ENCODE data around the gene LORICRIN. TPM values are rescaled to one million over a fixed set of nuclear protein-coding genes. Genes with fewer than 3 reads are reported as not detected.

The LORICRIN gene
- total RNA-seq, 4 donors from 2014 or later = not detected

DNA sequence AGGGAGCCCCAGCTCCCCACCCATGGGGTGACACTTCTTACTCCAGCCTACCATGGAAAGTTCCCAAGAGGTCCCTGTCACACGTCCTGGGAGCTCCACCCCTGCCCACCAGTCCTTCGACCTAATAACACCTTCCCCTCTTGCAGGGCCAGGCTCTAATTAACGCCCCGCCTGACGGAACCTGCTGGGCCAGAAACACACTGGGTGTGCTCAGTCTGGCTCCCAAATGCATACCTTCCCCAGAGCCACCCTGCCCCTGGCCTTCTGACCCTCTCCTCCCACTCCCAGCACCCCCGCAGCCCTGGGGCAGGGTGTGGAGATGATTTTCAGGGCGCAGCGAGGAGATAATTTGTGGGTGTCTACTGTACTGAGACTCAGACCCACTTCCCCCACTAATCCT, 32.7 kb downstream of the LORICRIN start:
- 65% methylated on average over 8 of the region's 8 CpGs for WGBS
- Histone ChIP-seq H3K4me1 (no peaks in the 10 kb centered on the region), H3K27ac (replicated peaks in 1 of 4) (no peak overlapping the region), H3K36me3 (no peaks in the 10 kb centered on the region), H3K9me3 (no peaks in the 10 kb centered on the region), H3K4me3 (no peak overlapping the region), H3K27me3 (peaks cover 0 to 51% (median 0%) of the 10 kb centered on the region in 4 donors)
- no peak for TF ChIP-seq EP300 (IDR thresholded peaks at IDR 0.05)
- no peak for TF ChIP-seq POLR2A (IDR thresholded peaks at IDR 0.05; ENCODE audit: low read depth)
- TF ChIP-seq POLR2AphosphoS5 (IDR thresholded peaks at IDR 0.05) = no peak
- no peak for TF ChIP-seq CTCF (IDR thresholded peaks at IDR 0.05)
- intact Hi-C loops (cut with DNase I) = no loop called here
- peak; percentile 87 for DNase-seq (ENCODE audit: extremely low spot score)

GRCh38 chr1:153292740-153293479, 33.4 kb downstream of the LORICRIN start:
- no peaks in the 10 kb centered on the region for H3K36me3 ChIP-seq

DNA sequence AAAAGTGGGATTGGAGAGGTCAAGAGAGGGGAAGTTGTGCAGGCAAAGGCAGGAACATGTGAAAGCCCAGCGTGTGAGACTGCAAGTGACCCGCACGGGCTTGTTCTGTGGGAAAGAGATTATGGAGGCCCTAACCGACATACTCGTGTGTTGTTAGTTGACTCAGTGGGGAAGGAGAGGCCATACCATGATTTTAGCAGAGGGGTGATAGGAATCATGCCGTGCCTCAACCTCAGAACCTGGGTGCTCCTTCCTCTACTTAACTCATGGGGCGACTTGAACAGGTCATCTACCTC, 33.9 kb downstream of the LORICRIN start:
- Histone ChIP-seq H3K4me3 (no peak overlapping the region), H3K9me3 (no peaks in the 10 kb centered on the region), H3K27ac (replicated peaks in 1 of 4) (no peak overlapping the region), H3K27me3 (peaks cover 0 to 41% (median 0%) of the 10 kb centered on the region in 4 donors), H3K4me1 (no peaks in the 10 kb centered on the region), H3K36me3 (no peaks in the 10 kb centered on the region)
- no peak for DNase-seq (ENCODE audit: extremely low spot score)
- intact Hi-C loops (cut with DNase I) = no loop called here
- TF ChIP-seq EP300 (IDR thresholded peaks at IDR 0.05) (no peak), CTCF (IDR thresholded peaks at IDR 0.05) (no peak), POLR2A (IDR thresholded peaks at IDR 0.05; ENCODE audit: low read depth) (no peak), POLR2AphosphoS5 (IDR thresholded peaks at IDR 0.05) (no peak)
- 73% methylated on average over 7 of the region's 7 CpGs for WGBS

More at GRCh38 chr1:153292740-153293479, 33.4 kb downstream of the LORICRIN start:
- TF ChIP-seq POLR2A (IDR thresholded peaks at IDR 0.05; ENCODE audit: low read depth) (no peak), EP300 (IDR thresholded peaks at IDR 0.05) (no peak), POLR2AphosphoS5 (IDR thresholded peaks at IDR 0.05) (no peak), CTCF (IDR thresholded peaks at IDR 0.05) (no peak)
- Histone ChIP-seq H3K27me3 (peaks cover 0 to 44% (median 0%) of the 10 kb centered on the region in 4 donors), H3K27ac (replicated peaks in 1 of 4) (no peak overlapping the region), H3K4me1 (no peaks in the 10 kb centered on the region), H3K4me3 (no peak overlapping the region), H3K9me3 (no peaks in the 10 kb centered on the region)
- intact Hi-C loops (cut with DNase I) = no loop called here
- DNase-seq (ENCODE audit: extremely low spot score) = peak; percentile 90
- WGBS = 70% methylated on average over 20 of the region's 25 CpGs

- intact Hi-C loops (cut with DNase I) = no loop called here
- TF ChIP-seq EP300 (IDR thresholded peaks at IDR 0.05) (no peak), POLR2AphosphoS5 (IDR thresholded peaks at IDR 0.05) (no peak), POLR2A (IDR thresholded peaks at IDR 0.05; ENCODE audit: low read depth) (no peak), CTCF (IDR thresholded peaks at IDR 0.05) (no peak)
- DNase-seq (ENCODE audit: extremely low spot score) = peak; percentile 80
- Histone ChIP-seq H3K4me3 (no peak overlapping the region), H3K27ac (replicated peaks in 1 of 4) (no peak overlapping the region), H3K36me3 (no peaks in the 10 kb centered on the region), H3K4me1 (no peaks in the 10 kb centered on the region), H3K27me3 (peaks cover 0 to 36% (median 0%) of the 10 kb centered on the region in 4 donors), H3K9me3 (no peaks in the 10 kb centered on the region)
- 72% methylated on average over 7 of the region's 9 CpGs for WGBS
These were observed 34.4 kb downstream of the LORICRIN start for GRCh38 chr1:153293851-153294250.

DNA sequence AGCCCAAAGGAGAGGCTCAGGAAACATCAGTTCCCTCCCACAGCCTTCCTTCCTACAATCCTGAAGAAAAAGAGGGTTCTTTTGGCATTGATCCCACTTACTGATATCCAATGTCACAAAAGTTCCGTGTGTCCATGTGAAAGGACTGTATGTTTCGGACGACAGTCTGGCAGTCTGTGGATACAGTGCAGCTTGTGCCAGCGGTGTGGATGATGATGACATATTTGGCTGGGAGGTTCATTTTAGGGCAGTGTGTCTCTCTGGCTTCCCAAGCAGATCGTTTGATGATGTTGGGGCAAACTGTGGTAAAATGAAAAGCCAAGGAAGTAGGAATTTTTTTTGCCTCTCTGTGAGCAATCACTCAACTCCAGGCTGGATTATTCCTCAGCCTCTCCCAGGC, 42.8 kb downstream of the LORICRIN start:
- Histone ChIP-seq H3K9me3 (no peaks in the 10 kb centered on the region), H3K27me3 (peaks cover 0 to 10% (median 0%) of the 10 kb centered on the region in 4 donors), H3K27ac (replicated peaks in 1 of 4) (no peak overlapping the region), H3K36me3 (no peaks in the 10 kb centered on the region), H3K4me3 (no peak overlapping the region), H3K4me1 (no peaks in the 10 kb centered on the region)
- TF ChIP-seq EP300 (IDR thresholded peaks at IDR 0.05) (no peak), POLR2A (IDR thresholded peaks at IDR 0.05; ENCODE audit: low read depth) (no peak), CTCF (IDR thresholded peaks at IDR 0.05) (no peak), POLR2AphosphoS5 (IDR thresholded peaks at IDR 0.05) (no peak)
- DNase-seq (ENCODE audit: extremely low spot score) = peak; percentile 78
- WGBS = 53% methylated on average over 5 of the region's 5 CpGs
- intact Hi-C loops (cut with DNase I) = no loop called here
